ENCODE data around the gene MTHFD2L.

DNA sequence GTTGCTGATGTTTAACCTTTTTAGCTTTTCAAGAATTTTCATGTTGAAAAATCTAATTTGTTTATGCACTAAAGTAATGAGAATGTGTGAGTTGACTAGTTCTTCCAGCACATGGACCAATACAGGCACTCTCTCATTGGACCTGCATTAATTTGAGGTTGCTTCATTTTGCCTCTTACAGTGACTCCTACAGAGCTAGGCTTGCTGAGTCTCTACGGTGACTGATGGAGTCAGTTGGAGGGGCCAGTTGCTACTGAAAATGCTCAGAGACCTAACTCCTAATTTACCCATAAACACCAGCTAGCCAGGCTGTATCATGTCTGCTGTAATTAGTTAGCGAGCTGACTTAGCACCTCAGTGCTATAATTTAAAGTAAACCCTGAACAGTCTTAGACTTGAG, 10.9 kb downstream of the MTHFD2L start:
- no peak for TF ChIP-seq ZNF354C (tag by site-specific recombination; IDR thresholded peaks at IDR 0.05; ENCODE audit: borderline replicate concordance, low read depth)
- TF ChIP-seq, protein P1, sequence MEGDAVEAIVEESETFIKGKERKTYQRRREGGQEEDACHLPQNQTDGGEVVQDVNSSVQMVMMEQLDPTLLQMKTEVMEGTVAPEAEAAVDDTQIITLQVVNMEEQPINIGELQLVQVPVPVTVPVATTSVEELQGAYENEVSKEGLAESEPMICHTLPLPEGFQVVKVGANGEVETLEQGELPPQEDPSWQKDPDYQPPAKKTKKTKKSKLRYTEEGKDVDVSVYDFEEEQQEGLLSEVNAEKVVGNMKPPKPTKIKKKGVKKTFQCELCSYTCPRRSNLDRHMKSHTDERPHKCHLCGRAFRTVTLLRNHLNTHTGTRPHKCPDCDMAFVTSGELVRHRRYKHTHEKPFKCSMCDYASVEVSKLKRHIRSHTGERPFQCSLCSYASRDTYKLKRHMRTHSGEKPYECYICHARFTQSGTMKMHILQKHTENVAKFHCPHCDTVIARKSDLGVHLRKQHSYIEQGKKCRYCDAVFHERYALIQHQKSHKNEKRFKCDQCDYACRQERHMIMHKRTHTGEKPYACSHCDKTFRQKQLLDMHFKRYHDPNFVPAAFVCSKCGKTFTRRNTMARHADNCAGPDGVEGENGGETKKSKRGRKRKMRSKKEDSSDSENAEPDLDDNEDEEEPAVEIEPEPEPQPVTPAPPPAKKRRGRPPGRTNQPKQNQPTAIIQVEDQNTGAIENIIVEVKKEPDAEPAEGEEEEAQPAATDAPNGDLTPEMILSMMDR (tag by site-specific recombination; IDR thresholded peaks at IDR 0.05) = no peak
- TF ChIP-seq ZNF776 (tag by site-specific recombination; IDR thresholded peaks at IDR 0.05; ENCODE audit: borderline replicate concordance) = no peak
- no peak for TF ChIP-seq ZNF157 (tag by site-specific recombination; IDR thresholded peaks at IDR 0.05)
- TF ChIP-seq BCL11A (tag by site-specific recombination; IDR thresholded peaks at IDR 0.05; ENCODE audit: low read depth) = no peak
- TF ChIP-seq, protein P2, sequence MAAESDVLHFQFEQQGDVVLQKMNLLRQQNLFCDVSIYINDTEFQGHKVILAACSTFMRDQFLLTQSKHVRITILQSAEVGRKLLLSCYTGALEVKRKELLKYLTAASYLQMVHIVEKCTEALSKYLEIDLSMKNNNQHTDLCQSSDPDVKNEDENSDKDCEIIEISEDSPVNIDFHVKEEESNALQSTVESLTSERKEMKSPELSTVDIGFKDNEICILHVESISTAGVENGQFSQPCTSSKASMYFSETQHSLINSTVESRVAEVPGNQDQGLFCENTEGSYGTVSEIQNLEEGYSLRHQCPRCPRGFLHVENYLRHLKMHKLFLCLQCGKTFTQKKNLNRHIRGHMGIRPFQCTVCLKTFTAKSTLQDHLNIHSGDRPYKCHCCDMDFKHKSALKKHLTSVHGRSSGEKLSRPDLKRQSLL (tag by site-specific recombination; IDR thresholded peaks at IDR 0.05) = no peak
- TF ChIP-seq ZNF211 (tag by site-specific recombination; IDR thresholded peaks at IDR 0.05; ENCODE audit: low read depth) = no peak
- TF ChIP-seq, protein P3, sequence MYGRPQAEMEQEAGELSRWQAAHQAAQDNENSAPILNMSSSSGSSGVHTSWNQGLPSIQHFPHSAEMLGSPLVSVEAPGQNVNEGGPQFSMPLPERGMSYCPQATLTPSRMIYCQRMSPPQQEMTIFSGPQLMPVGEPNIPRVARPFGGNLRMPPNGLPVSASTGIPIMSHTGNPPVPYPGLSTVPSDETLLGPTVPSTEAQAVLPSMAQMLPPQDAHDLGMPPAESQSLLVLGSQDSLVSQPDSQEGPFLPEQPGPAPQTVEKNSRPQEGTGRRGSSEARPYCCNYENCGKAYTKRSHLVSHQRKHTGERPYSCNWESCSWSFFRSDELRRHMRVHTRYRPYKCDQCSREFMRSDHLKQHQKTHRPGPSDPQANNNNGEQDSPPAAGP (tag by site-specific recombination; IDR thresholded peaks at IDR 0.05) = no peak
- no peak for TF ChIP-seq ZNF292 (tag by site-specific recombination; IDR thresholded peaks at IDR 0.05; ENCODE audit: borderline replicate concordance, low read depth)
- no peak for TF ChIP-seq ZNF248 (tag by site-specific recombination; IDR thresholded peaks at IDR 0.05)
- no peak for TF ChIP-seq ZNF76 (tag by site-specific recombination; IDR thresholded peaks at IDR 0.05; ENCODE audit: borderline replicate concordance, low read depth)
- TF ChIP-seq TRIM28 (IDR thresholded peaks at IDR 0.05; ENCODE audit: borderline replicate concordance, low read length) = no peak
- no peak for TF ChIP-seq ZNF121 (tag by site-specific recombination; IDR thresholded peaks at IDR 0.05)
